Thyroid gland (tissue), 4 donors: ENCODE measurements around the gene C9orf43.

Experiments
- POLR2A ChIP-seq, 2 donors: fragments of 450-650 bp; IDR thresholded peaks; one replicate each; pipeline ENCODE4 v1.6.1; 2017; ENCODE audit warnings: antibody characterized with exemption in 2 of 2, mild to moderate bottlenecking in 2 of 2, moderate library complexity in 1 of 2
- TF ChIP-seq, protein P1 (sequence below), 6 experiments: fragments of 200-600 bp in 3 of 6; fragments of 450-650 bp in 3 of 6; sonication (generic) in 3 of 6; IDR thresholded peaks; one replicate each; pipeline ENCODE4 v1.5.1; 2016 to 2019; ENCODE audit warnings: antibody characterized with exemption in 6 of 6, mild to moderate bottlenecking in 2 of 6, inconsistent platforms in 1 of 6, moderate library complexity in 1 of 6

DNA sequence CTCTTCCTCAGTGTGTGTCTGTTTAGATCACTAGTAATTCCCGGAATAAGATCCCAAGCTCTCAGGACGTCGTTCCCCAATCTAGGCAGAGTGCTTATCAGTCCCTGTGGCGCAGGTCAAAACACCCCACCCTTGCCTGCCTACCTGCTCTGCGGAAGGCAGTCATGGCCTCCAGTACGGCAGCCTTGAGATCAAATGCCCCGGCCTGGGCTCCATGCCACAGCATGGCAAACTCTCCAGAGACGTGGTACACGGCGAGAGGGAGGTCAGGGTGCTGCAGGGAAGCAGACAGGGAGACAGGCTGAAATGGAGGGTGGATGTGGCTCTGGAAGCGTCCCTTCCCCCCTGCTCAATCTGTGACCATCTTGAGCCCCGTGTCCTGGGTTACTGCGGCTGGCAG is 21.7 kb upstream of the C9orf43 start:
- TF ChIP-seq, protein P1, sequence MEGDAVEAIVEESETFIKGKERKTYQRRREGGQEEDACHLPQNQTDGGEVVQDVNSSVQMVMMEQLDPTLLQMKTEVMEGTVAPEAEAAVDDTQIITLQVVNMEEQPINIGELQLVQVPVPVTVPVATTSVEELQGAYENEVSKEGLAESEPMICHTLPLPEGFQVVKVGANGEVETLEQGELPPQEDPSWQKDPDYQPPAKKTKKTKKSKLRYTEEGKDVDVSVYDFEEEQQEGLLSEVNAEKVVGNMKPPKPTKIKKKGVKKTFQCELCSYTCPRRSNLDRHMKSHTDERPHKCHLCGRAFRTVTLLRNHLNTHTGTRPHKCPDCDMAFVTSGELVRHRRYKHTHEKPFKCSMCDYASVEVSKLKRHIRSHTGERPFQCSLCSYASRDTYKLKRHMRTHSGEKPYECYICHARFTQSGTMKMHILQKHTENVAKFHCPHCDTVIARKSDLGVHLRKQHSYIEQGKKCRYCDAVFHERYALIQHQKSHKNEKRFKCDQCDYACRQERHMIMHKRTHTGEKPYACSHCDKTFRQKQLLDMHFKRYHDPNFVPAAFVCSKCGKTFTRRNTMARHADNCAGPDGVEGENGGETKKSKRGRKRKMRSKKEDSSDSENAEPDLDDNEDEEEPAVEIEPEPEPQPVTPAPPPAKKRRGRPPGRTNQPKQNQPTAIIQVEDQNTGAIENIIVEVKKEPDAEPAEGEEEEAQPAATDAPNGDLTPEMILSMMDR (IDR thresholded peaks at IDR 0.05) = no peak
- TF ChIP-seq POLR2A (IDR thresholded peaks at IDR 0.05) = no peak
